KMS-11 (cell line): ENCODE data around the gene SLC37A1.

ENCODE experiments used
- H2AFZ ChIP-seq: fragments of 200-600 bp; sonication (generic); 2 replicates; pipeline ENCODE4 v1.6.1; 2016; ENCODE audit warnings: antibody characterized with exemption, mixed run types, low read depth
- H3K27ac ChIP-seq: fragments of 200-600 bp; sonication (generic); 2 replicates; pipeline ENCODE4 v1.6.1; 2016; ENCODE audit warnings: mild to moderate bottlenecking, mixed run types
- H3K27me3 ChIP-seq: fragments of 200-600 bp; sonication (generic); 2 replicates; pipeline ENCODE4 v1.6.1; 2017; ENCODE audit warnings: mild to moderate bottlenecking, low read depth, mixed run types, moderate library complexity; ENCODE audit not compliant: insufficient read depth
- H3K36me3 ChIP-seq: fragments of 200-600 bp; sonication (generic); 2 replicates; pipeline ENCODE4 v1.6.1; 2017; ENCODE audit warnings: mild to moderate bottlenecking, mixed run types; ENCODE audit not compliant: insufficient read depth
- H3K4me1 ChIP-seq: fragments of 200-600 bp; sonication (generic); 2 replicates; pipeline ENCODE4 v1.6.1; 2016; ENCODE audit warnings: mild to moderate bottlenecking, low read depth, mixed run types; ENCODE audit not compliant: poor library complexity, severe bottlenecking
- H3K4me2 ChIP-seq: fragments of 200-600 bp; sonication (generic); 2 replicates; pipeline ENCODE4 v1.7.0; 2016; ENCODE audit warnings: mild to moderate bottlenecking, mixed run types
- H3K4me3 ChIP-seq: fragments of 200-600 bp; sonication (generic); IDR thresholded peaks from 2 replicates; pipeline ENCODE4 v1.6.1; 2017; ENCODE audit warnings: low read depth, low read length, mixed read lengths; ENCODE audit not compliant: insufficient read depth
- H3K79me2 ChIP-seq: fragments of 200-600 bp; sonication (generic); 2 replicates; pipeline ENCODE4 v1.6.1; 2016; ENCODE audit warnings: low read depth, mixed run types; ENCODE audit not compliant: insufficient read depth
- H3K9ac ChIP-seq: fragments of 200-600 bp; sonication (generic); 2 replicates; pipeline ENCODE4 v1.6.1; 2016; ENCODE audit warnings: mild to moderate bottlenecking, mixed run types
- H4K20me1 ChIP-seq: fragments of 200-600 bp; sonication (generic); 2 replicates; pipeline ENCODE4 v1.6.1; 2016; ENCODE audit warnings: mild to moderate bottlenecking, mixed run types; ENCODE audit not compliant: insufficient read depth
- TF ChIP-seq, protein P1 (sequence below): fragments of 200-600 bp; sonication (generic); conservative IDR thresholded peaks from 2 replicates; pipeline ENCODE4 v1.6.1; 2017; ENCODE audit warnings: low read depth, mild to moderate bottlenecking, antibody characterized with exemption, low read length, moderate library complexity, mixed read lengths

Gene SLC37A1

DNA sequence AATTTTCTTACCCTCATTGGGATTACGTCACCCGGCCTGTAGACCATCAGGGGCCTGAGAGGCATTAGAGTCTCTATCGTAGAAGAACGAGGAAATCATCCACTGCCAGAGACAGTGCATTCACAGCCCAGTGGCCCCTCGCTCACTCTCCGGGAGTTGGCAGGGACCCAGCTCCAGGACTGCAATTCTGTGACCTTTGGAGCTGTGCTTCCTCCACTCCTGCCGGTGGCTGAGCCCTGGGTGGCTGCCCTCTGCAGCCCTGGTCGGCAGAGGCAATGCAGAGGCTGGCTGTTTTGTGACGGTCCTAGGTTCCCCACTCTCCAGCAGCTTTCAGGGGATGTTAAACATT lies 12.7 kb downstream of the SLC37A1 start:
- Histone ChIP-seq H3K27ac (peak overlapping the region; percentile 83; the same call in 1 of the 2 replicates), H3K4me3 (no peak overlapping the region), H3K27me3 (no peaks in the 10 kb centered on the region), H2AFZ (no peak overlapping the region), H4K20me1 (no peaks in the 10 kb centered on the region), H3K9ac (no peak overlapping the region), H3K4me1 (peaks cover 73% of the 10 kb centered on the region), H3K36me3 (no peaks in the 10 kb centered on the region), H3K4me2 (peak overlapping the region; percentile 83), H3K79me2 (no peaks in the 10 kb centered on the region)
- TF ChIP-seq, protein P1, sequence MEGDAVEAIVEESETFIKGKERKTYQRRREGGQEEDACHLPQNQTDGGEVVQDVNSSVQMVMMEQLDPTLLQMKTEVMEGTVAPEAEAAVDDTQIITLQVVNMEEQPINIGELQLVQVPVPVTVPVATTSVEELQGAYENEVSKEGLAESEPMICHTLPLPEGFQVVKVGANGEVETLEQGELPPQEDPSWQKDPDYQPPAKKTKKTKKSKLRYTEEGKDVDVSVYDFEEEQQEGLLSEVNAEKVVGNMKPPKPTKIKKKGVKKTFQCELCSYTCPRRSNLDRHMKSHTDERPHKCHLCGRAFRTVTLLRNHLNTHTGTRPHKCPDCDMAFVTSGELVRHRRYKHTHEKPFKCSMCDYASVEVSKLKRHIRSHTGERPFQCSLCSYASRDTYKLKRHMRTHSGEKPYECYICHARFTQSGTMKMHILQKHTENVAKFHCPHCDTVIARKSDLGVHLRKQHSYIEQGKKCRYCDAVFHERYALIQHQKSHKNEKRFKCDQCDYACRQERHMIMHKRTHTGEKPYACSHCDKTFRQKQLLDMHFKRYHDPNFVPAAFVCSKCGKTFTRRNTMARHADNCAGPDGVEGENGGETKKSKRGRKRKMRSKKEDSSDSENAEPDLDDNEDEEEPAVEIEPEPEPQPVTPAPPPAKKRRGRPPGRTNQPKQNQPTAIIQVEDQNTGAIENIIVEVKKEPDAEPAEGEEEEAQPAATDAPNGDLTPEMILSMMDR: no peak

DNA sequence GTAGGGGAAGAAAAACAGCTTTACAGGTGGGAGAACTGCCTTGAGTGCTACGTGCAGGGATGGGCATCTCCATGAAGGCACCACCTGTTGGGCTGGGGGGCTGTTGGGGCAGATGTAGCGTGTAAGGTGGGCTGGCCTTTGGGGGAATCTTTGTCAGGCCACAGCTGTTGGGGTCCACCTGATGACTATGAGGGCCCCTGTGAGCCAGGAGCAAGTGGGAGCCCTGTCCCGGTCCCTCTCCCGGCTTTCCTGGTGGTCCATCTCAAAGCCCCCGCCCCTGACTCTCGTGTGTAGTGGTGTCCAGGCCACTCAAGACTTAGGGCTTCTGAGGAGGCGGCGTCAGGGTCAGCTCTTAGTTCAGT lies 13.5 kb downstream of the SLC37A1 start:
- Histone ChIP-seq H3K27me3 (no peaks in the 10 kb centered on the region), H3K4me1 (peaks cover 73% of the 10 kb centered on the region), H3K4me2 (peak overlapping the region; percentile 83), H2AFZ (peak overlapping the region; percentile 38; the same call in 1 of the 2 replicates), H3K4me3 (no peak overlapping the region), H4K20me1 (no peaks in the 10 kb centered on the region), H3K79me2 (no peaks in the 10 kb centered on the region), H3K9ac (peak overlapping the region; percentile 50; the same call in 1 of the 2 replicates), H3K36me3 (no peaks in the 10 kb centered on the region), H3K27ac (peak overlapping the region; percentile 83)
- TF ChIP-seq, protein P1: no peak

DNA sequence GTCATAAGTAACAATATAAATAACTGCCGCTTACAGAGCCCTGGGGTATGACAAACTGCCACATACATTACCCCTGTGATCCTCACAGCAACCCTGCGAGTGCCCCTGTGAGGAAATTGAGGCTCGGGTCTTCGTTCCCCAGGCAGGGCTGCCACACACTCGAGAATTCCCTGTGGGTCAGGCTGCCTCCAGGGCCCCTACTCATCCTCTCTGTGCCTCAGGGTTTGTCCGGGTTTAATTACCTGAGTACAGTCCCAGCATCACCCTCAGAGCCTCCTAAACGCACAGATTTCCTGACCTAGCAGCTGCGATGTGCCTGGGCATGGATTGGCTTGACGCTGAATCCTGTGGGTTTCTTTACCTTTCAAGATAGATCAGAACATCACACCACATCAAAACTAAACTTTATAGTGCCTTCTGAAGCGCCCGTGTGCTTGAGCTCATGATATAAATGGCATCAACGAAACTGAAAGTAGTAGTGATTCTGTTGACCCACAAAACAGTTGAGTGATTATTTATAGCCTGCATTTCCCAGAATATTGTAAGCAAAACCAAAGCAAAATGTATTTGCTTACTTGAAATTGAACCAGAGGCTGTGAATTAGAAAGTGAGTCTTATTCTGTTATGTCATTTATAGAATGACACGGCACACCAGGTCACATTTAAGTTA lies 14.0 kb downstream of the SLC37A1 start:
- H3K4me3 ChIP-seq: peak overlapping the region; percentile 50
- no peaks in the 10 kb centered on the region for H3K27me3 ChIP-seq
- no peaks in the 10 kb centered on the region for H4K20me1 ChIP-seq
- H3K36me3 ChIP-seq: no peaks in the 10 kb centered on the region
- peak overlapping the region; percentile 50; the same call in 1 of the 2 replicates for H3K9ac ChIP-seq
- no peaks in the 10 kb centered on the region for H3K79me2 ChIP-seq
- TF ChIP-seq, protein P1: no peak
- H3K27ac ChIP-seq: peak overlapping the region; percentile 83
- H3K4me1 ChIP-seq: peaks cover 69% of the 10 kb centered on the region
- peak overlapping the region; percentile 83 for H3K4me2 ChIP-seq
- H2AFZ ChIP-seq: peak overlapping the region; percentile 38; the same call in 1 of the 2 replicates

DNA sequence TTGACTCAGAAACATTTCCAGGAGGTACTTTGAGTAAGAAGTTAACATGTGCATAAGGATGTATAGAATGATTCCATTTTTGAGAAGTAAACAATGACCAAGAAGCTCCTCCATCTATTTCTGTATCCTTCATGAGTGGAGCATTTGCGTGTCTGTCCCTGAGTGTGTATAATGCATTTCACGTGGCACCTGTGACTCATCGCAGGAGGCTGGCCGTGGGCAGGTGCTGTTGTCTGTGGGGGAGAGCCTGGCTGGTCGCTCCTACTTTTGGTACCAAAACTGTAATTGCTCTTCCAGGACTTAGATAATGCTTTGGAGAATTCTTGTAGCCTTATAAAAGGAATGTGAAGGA lies 16.5 kb downstream of the SLC37A1 start:
- H3K4me1 ChIP-seq: peaks cover 47% of the 10 kb centered on the region
- no peak overlapping the region for H3K27ac ChIP-seq
- no peak overlapping the region for H3K4me2 ChIP-seq
- no peaks in the 10 kb centered on the region for H3K79me2 ChIP-seq
- TF ChIP-seq, protein P1: no peak
- no peaks in the 10 kb centered on the region for H3K36me3 ChIP-seq
- no peak overlapping the region for H3K4me3 ChIP-seq
- no peak overlapping the region for H3K9ac ChIP-seq
- H2AFZ ChIP-seq: no peak overlapping the region
- no peaks in the 10 kb centered on the region for H3K27me3 ChIP-seq
- no peaks in the 10 kb centered on the region for H4K20me1 ChIP-seq
